Osteoblast (primary cell): ENCODE measurements around the gene RAB3C. TPM values are rescaled to one million over a fixed set of nuclear protein-coding genes. Genes with fewer than 3 reads are reported as not detected.

Source experiments
- DNase-seq: peaks from one replicate; pipeline ENCODE4 v3.0.0; 2011; ENCODE audit warnings: low spot score, mixed read lengths; ENCODE audit not compliant: insufficient read length; ENCODE audit errors: missing footprints
- H2AFZ ChIP-seq: 2 replicates; pipeline ENCODE4 v1.6.0; 2011; ENCODE audit warnings: mild to moderate bottlenecking, low read length
- H3K27ac ChIP-seq: 2 replicates; pipeline ENCODE4 v1.5.1; 2011; ENCODE audit warnings: mild to moderate bottlenecking, low read depth, low read length, moderate library complexity
- H3K27me3 ChIP-seq: 2 replicates; pipeline ENCODE4 v1.6.0; 2012; ENCODE audit warnings: mild to moderate bottlenecking, control low read depth, inconsistent platforms, low read length, moderate library complexity; ENCODE audit not compliant: insufficient read depth
- H3K36me3 ChIP-seq: 2 replicates; pipeline ENCODE4 v1.5.1; 2011; ENCODE audit warnings: mild to moderate bottlenecking, low read length, control low read depth, moderate library complexity; ENCODE audit not compliant: insufficient read depth
- H3K4me1 ChIP-seq: 2 replicates; pipeline ENCODE4 v1.5.1; 2011; ENCODE audit warnings: mild to moderate bottlenecking, low read length, control low read depth, moderate library complexity; ENCODE audit not compliant: insufficient read depth
- H3K4me2 ChIP-seq: 2 replicates; pipeline ENCODE4 v1.6.0; 2011; ENCODE audit warnings: mild to moderate bottlenecking, low read length; ENCODE audit not compliant: insufficient read depth
- H3K4me3 ChIP-seq: fragments of 200-600 bp; sonication (generic); 3 replicates; pipeline ENCODE4 v1.5.1; 2012; ENCODE audit warnings: mild to moderate bottlenecking, low read length, inconsistent platforms; ENCODE audit not compliant: insufficient read depth
- H3K79me2 ChIP-seq: 2 replicates; pipeline ENCODE4 v1.6.0; 2012; ENCODE audit warnings: mild to moderate bottlenecking, low read length, control low read depth, inconsistent platforms; ENCODE audit not compliant: insufficient read depth
- H3K9me3 ChIP-seq: 2 replicates; pipeline ENCODE4 v1.5.1; 2011; ENCODE audit warnings: low read depth, low read length, control low read depth
- H4K20me1 ChIP-seq: 2 replicates; pipeline ENCODE4 v1.6.0; 2012; ENCODE audit warnings: mild to moderate bottlenecking, low read length, control low read depth; ENCODE audit not compliant: insufficient read depth
- CTCF ChIP-seq: IDR thresholded peaks from 2 replicates; pipeline ENCODE4 v1.5.1; 2011; ENCODE audit warnings: mild to moderate bottlenecking, low read depth, low read length, moderate library complexity; ENCODE audit errors: extremely low read depth
- total RNA-seq: library from RNA; depleted of rRNA; stranded (reverse); fragments of >200 nt; gene quantifications from 2 replicates; pipeline ENCODE4 v1.2.3, GENCODE V29; 2012

RAB3C gene
- total RNA-seq, 1 donor, result not detected

GRCh38 chr5:58887721-58888409 lies 305.0 kb downstream of the RAB3C start:
- Histone ChIP-seq H3K4me1 (peaks cover 9% of the 10 kb centered on the region), H2AFZ (peak overlapping the region; percentile 21), H3K4me3 (no peak overlapping the region), H3K27ac (no peak overlapping the region), H3K4me2 (no peak overlapping the region), H3K9me3 (no peaks in the 10 kb centered on the region), H4K20me1 (no peaks in the 10 kb centered on the region), H3K79me2 (no peaks in the 10 kb centered on the region), H3K36me3 (no peaks in the 10 kb centered on the region), H3K27me3 (peaks cover 2% of the 10 kb centered on the region)
- TF ChIP-seq CTCF, result no peak
- DNase-seq, result peak; percentile 78

GRCh38 chr5:58890265-58890664 lies 307.4 kb downstream of the RAB3C start:
- no peak overlapping the region for H2AFZ ChIP-seq
- H3K27ac ChIP-seq, result peak overlapping the region; percentile 93
- H4K20me1 ChIP-seq, result no peaks in the 10 kb centered on the region
- H3K79me2 ChIP-seq, result no peaks in the 10 kb centered on the region
- no peaks in the 10 kb centered on the region for H3K27me3 ChIP-seq
- no peaks in the 10 kb centered on the region for H3K36me3 ChIP-seq
- no peaks in the 10 kb centered on the region for H3K9me3 ChIP-seq
- DNase-seq, result no peak
- no peak overlapping the region for H3K4me2 ChIP-seq
- H3K4me1 ChIP-seq, result peaks cover 9% of the 10 kb centered on the region
- no peak for TF ChIP-seq CTCF
- H3K4me3 ChIP-seq, result no peak overlapping the region

GRCh38 chr5:58890701-58891085 lies 307.8 kb downstream of the RAB3C start:
- TF ChIP-seq CTCF, result no peak
- peak overlapping the region; percentile 88 for H3K4me2 ChIP-seq
- H3K27me3 ChIP-seq, result no peaks in the 10 kb centered on the region
- no peak for DNase-seq
- peaks cover 9% of the 10 kb centered on the region for H3K4me1 ChIP-seq
- no peaks in the 10 kb centered on the region for H4K20me1 ChIP-seq
- peak overlapping the region; percentile 93 for H3K27ac ChIP-seq
- peak overlapping the region; percentile 21 for H3K4me3 ChIP-seq
- H3K79me2 ChIP-seq, result no peaks in the 10 kb centered on the region
- H3K36me3 ChIP-seq, result no peaks in the 10 kb centered on the region
- H2AFZ ChIP-seq, result no peak overlapping the region
- H3K9me3 ChIP-seq, result no peaks in the 10 kb centered on the region

GRCh38 chr5:58891086-58891970 lies 308.5 kb downstream of the RAB3C start:
- peak; percentile 91 for TF ChIP-seq CTCF
- peak; percentile 86 for DNase-seq
- peak overlapping the region; percentile 88 for H3K4me2 ChIP-seq
- H3K4me1 ChIP-seq, result peaks cover 9% of the 10 kb centered on the region
- peak overlapping the region; percentile 74 for H3K4me3 ChIP-seq
- H3K27ac ChIP-seq, result peak overlapping the region; percentile 93
- peak overlapping the region; percentile 88 for H2AFZ ChIP-seq
- no peaks in the 10 kb centered on the region for H3K9me3 ChIP-seq
- no peaks in the 10 kb centered on the region for H4K20me1 ChIP-seq
- H3K36me3 ChIP-seq, result no peaks in the 10 kb centered on the region
- no peaks in the 10 kb centered on the region for H3K79me2 ChIP-seq
- H3K27me3 ChIP-seq, result no peaks in the 10 kb centered on the region
